SU-DHL-6 (cell line): ENCODE results near the gene PORCN.
"Not testable (repeated sequence)": the region's sequence is repeated elsewhere in the genome, so short reads cannot be mapped to it uniquely, and the experiment has no call there.

ENCODE experiments used
- H2AFZ ChIP-seq: fragments of 200-600 bp; sonication (generic); 2 replicates; pipeline ENCODE4 v1.6.1; 2014; ENCODE audit warnings: low read depth, mild to moderate bottlenecking, moderate library complexity, mixed read lengths, antibody characterized with exemption, low read length; ENCODE audit not compliant: severe bottlenecking
- H3F3A ChIP-seq: fragments of 200-600 bp; shearing (Covaris generic); 2 replicates; pipeline ENCODE4 v1.6.0; 2016; ENCODE audit warnings: antibody characterized with exemption, mild to moderate bottlenecking; ENCODE audit not compliant: insufficient read depth
- H3K27ac ChIP-seq: fragments of 200-600 bp; sonication (generic); 2 replicates; pipeline ENCODE4 v1.5.1; 2016; ENCODE audit warnings: low read depth, mild to moderate bottlenecking, low read length, moderate library complexity, mixed read lengths
- H3K27me3 ChIP-seq: fragments of 200-600 bp; sonication (generic), shearing (Covaris generic); 2 replicates; pipeline ENCODE4 v1.6.0; 2014; ENCODE audit warnings: mild to moderate bottlenecking, low read length
- H3K36me3 ChIP-seq: fragments of 200-600 bp; sonication (generic); 2 replicates; pipeline ENCODE4 v1.6.1; 2014; ENCODE audit warnings: mild to moderate bottlenecking, low read length, mixed read lengths
- H3K4me2 ChIP-seq: fragments of 300-600, 200-600 bp; shearing (Covaris generic), sonication (generic); 2 replicates; pipeline ENCODE4 v1.6.0; 2014; ENCODE audit warnings: low read length, low read depth, mild to moderate bottlenecking; ENCODE audit not compliant: poor library complexity, severe bottlenecking
- H3K4me3 ChIP-seq: fragments of 200-600 bp; sonication (generic); 2 replicates; pipeline ENCODE4 v1.5.1; 2014; ENCODE audit warnings: antibody characterized with exemption, low read length, mild to moderate bottlenecking, mixed read lengths; ENCODE audit not compliant: insufficient read depth, poor library complexity, severe bottlenecking
- H3K79me2 ChIP-seq: fragments of 200-600 bp; sonication (generic); 2 replicates; pipeline ENCODE4 v1.6.1; 2014; ENCODE audit warnings: mild to moderate bottlenecking, low read length, moderate library complexity; ENCODE audit not compliant: insufficient read depth
- H3K9ac ChIP-seq: fragments of 200-600 bp; sonication (generic); 2 replicates; pipeline ENCODE4 v1.7.0; 2014; ENCODE audit warnings: mild to moderate bottlenecking, low read length
- H3K9me2 ChIP-seq: fragments of 200-600 bp; sonication (generic); replicated peaks from 2 replicates; pipeline ENCODE4 v1.6.1; 2014; ENCODE audit warnings: low read length; ENCODE audit not compliant: insufficient read depth
- H3K9me3 ChIP-seq: fragments of 200-600 bp; sonication (generic); 2 replicates; pipeline ENCODE4 v1.6.1; 2014; ENCODE audit warnings: low read length, mixed read lengths; ENCODE audit not compliant: insufficient read depth
- H4K20me1 ChIP-seq: fragments of 200-600 bp; sonication (generic); 2 replicates; pipeline ENCODE4 v1.6.1; 2014; ENCODE audit warnings: low read depth, mild to moderate bottlenecking, antibody characterized with exemption, low read length, moderate library complexity, mixed read lengths
- EZH2phosphoT487 ChIP-seq: fragments of 200-600 bp; sonication (generic), shearing (Covaris generic); conservative IDR thresholded peaks from 2 replicates; pipeline ENCODE4 v1.6.1; 2018; ENCODE audit warnings: mild to moderate bottlenecking, antibody characterized with exemption, low read length, moderate library complexity, mixed read lengths
- TF ChIP-seq, protein P1 (sequence below): fragments of 200-600 bp; sonication (generic); IDR thresholded peaks from one replicate; pipeline ENCODE4 v1.5.1; 2017; ENCODE audit warnings: antibody characterized with exemption, mild to moderate bottlenecking, low read length, moderate library complexity; ENCODE audit not compliant: insufficient read depth, poor library complexity, severe bottlenecking

Gene PORCN

DNA sequence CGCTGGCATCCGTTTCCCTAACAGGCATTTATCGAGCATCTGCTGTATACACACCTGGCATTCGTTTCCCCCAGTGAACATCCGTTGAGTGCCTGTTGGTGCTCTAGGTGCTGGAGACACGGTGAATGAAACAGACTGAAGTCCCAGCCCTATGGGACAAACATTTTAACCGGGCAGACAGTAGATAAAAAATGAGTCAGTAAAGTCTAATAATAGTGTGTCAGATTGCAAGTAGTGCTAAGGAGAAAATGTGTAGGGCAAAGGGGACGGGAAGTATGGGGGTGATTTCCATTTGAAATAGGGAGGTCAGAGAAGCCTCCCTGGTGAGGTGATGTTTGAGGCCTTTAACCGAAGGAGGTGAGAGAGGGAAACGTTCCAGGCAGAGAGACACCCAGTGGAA is 7.5 kb downstream of the PORCN start:
- H3K4me3 ChIP-seq, result no peak overlapping the region
- no peak overlapping the region for H3K9ac ChIP-seq
- no peak overlapping the region for H3K4me2 ChIP-seq
- no peak overlapping the region for H2AFZ ChIP-seq
- H3F3A ChIP-seq, result peaks cover 13% of the 10 kb centered on the region; the same call in 1 of the 2 replicates
- no peaks in the 10 kb centered on the region for H3K79me2 ChIP-seq
- H4K20me1 ChIP-seq, result no peaks in the 10 kb centered on the region
- no peaks in the 10 kb centered on the region for H3K9me2 ChIP-seq
- H3K36me3 ChIP-seq, result no peaks in the 10 kb centered on the region
- no peaks in the 10 kb centered on the region for H3K9me3 ChIP-seq
- H3K27me3 ChIP-seq, result no peaks in the 10 kb centered on the region
- no peak overlapping the region for H3K27ac ChIP-seq
- TF ChIP-seq EZH2phosphoT487, result no peak
- TF ChIP-seq, protein P1, sequence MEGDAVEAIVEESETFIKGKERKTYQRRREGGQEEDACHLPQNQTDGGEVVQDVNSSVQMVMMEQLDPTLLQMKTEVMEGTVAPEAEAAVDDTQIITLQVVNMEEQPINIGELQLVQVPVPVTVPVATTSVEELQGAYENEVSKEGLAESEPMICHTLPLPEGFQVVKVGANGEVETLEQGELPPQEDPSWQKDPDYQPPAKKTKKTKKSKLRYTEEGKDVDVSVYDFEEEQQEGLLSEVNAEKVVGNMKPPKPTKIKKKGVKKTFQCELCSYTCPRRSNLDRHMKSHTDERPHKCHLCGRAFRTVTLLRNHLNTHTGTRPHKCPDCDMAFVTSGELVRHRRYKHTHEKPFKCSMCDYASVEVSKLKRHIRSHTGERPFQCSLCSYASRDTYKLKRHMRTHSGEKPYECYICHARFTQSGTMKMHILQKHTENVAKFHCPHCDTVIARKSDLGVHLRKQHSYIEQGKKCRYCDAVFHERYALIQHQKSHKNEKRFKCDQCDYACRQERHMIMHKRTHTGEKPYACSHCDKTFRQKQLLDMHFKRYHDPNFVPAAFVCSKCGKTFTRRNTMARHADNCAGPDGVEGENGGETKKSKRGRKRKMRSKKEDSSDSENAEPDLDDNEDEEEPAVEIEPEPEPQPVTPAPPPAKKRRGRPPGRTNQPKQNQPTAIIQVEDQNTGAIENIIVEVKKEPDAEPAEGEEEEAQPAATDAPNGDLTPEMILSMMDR, result no peak

DNA sequence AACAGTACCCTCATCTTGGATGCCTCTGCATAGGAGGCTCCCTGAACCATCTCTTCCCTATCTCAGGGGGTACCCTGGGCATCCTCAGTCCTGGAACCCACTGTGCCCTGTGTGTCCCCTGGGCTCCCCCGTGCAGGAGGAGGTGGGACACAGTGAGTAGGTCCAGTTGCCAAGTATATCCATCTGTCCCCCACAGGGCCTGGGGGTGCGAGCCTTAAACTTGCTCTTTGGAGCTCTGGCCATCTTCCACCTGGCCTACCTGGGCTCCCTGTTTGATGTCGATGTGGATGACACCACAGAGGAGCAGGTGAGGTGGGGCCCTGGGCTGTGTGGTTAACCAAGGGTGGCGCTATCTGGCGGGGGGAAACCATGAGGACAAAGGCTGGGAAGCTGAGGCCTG is 8.2 kb downstream of the PORCN start:
- Histone ChIP-seq H4K20me1 (no peaks in the 10 kb centered on the region), H3K4me2 (no peak overlapping the region), H3K9me3 (no peaks in the 10 kb centered on the region), H3F3A (peaks cover 13% of the 10 kb centered on the region; the same call in 1 of the 2 replicates), H3K36me3 (no peaks in the 10 kb centered on the region), H3K9ac (no peak overlapping the region), H3K9me2 (no peaks in the 10 kb centered on the region), H3K27me3 (no peaks in the 10 kb centered on the region), H2AFZ (no peak overlapping the region), H3K4me3 (no peak overlapping the region), H3K27ac (no peak overlapping the region), H3K79me2 (peaks cover 2% of the 10 kb centered on the region)
- TF ChIP-seq EZH2phosphoT487, result no peak
- TF ChIP-seq, protein P1, result no peak

DNA sequence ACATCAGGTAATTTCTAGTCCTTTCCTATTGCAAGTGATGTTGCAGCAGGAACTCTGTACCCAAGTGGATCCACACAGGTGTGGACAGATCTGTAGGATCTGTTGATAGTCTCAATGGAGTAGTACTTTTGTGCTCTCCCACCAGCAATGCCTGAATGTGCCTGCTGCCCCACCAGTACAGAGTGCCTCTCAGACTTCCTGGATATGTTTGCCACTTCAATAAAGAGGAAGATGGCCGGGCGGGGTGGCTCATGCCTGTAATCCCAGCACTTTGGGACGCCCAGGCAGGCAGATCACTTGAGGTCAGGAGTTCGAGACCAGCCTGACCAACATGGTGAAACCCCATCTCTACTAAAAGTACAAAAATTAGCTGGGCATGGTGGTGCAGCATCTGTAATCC is 10.7 kb downstream of the PORCN start:
- H3K9me3 ChIP-seq, H4K20me1 ChIP-seq, H3K9ac ChIP-seq, H3K4me2 ChIP-seq, H3K9me2 ChIP-seq, H3K36me3 ChIP-seq, H3K27me3 ChIP-seq, H3K4me3 ChIP-seq: not testable (repeated sequence)
- Histone ChIP-seq H3K27ac (peak overlapping the region; percentile 82; the same call in 1 of the 2 replicates), H3K79me2 (peaks cover 21% of the 10 kb centered on the region), H2AFZ (peak overlapping the region; percentile 26), H3F3A (peaks cover 13% of the 10 kb centered on the region; the same call in 1 of the 2 replicates)

DNA sequence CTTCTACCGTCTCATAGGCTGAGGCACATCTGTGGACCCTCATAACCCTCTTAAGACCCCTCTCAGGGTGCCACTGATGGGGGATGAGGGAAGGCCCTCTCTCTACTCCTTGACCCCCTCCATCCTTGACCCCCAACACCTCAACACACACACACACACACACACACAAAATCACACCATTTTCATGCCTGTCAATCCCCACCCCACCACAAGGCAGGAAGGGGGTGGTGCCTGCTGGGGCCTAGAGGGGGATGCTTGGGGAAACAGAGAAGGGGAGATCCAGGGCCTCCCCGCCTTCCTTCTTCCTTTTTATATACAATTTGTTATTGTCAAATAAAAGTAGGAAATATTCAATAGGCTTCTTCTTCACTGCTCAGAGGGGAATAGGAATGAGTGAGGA is 11.7 kb downstream of the PORCN start:
- H2AFZ ChIP-seq, result peak overlapping the region; percentile 6
- no peak overlapping the region for H3K4me3 ChIP-seq
- peaks cover 13% of the 10 kb centered on the region; the same call in 1 of the 2 replicates for H3F3A ChIP-seq
- no peaks in the 10 kb centered on the region for H3K9me2 ChIP-seq
- H3K9me3 ChIP-seq, result no peaks in the 10 kb centered on the region
- 0 out of 2 replicates have a peak, but pooled peaks cover 5% of the 10 kb centered on the region for H3K36me3 ChIP-seq
- peak overlapping the region; percentile 82 for H3K27ac ChIP-seq
- H3K27me3 ChIP-seq, result no peaks in the 10 kb centered on the region
- H3K4me2 ChIP-seq, result peak overlapping the region; percentile 85
- H3K79me2 ChIP-seq, result peaks cover 27% of the 10 kb centered on the region
- no peak for TF ChIP-seq EZH2phosphoT487
- TF ChIP-seq, protein P1, result no peak
- no peaks in the 10 kb centered on the region for H4K20me1 ChIP-seq
- peak overlapping the region; percentile 96; the same call in 1 of the 2 replicates for H3K9ac ChIP-seq
